Body of pancreas (tissue), 4 donors: ENCODE data around the gene MIAT. TPM values are rescaled to one million over a fixed set of nuclear protein-coding genes. Genes with fewer than 3 reads are reported as not detected.

Experiments used
- ATAC-seq: fragments of 150-250 bp; one replicate; pipeline ENCODE4 v1.9.1; 2016
- DNase-seq, 4 donors: peaks; one replicate each; pipeline ENCODE4 v3.0.0-alpha.2; 2019
- H3K27ac ChIP-seq, 4 donors: fragments of 200-600 bp; sonication (generic); 1 replicate in 3 of 4; 2 replicates in 1 of 4; pipeline versions ENCODE4 v1.5.1 to v1.6.1; 2016 to 2019; ENCODE audit warnings: mild to moderate bottlenecking in 1 of 4, mixed read lengths in 1 of 4, moderate library complexity in 1 of 4
- H3K27me3 ChIP-seq, 2 donors: fragments of 200-600 bp; sonication (generic); one replicate each; pipeline ENCODE4 v1.6.0; 2016; ENCODE audit warnings: mild to moderate bottlenecking in 1 of 2
- H3K36me3 ChIP-seq, 2 donors: fragments of 200-600 bp; sonication (generic); replicated peaks in 1 of 2; 2 replicates each; pipeline ENCODE4 v1.5.1; 2016; ENCODE audit warnings: low read depth in 2 of 2; ENCODE audit not compliant: insufficient read depth in 1 of 2
- H3K4me1 ChIP-seq: fragments of 200-600 bp; sonication (generic); one replicate; pipeline ENCODE4 v1.6.0; 2016
- H3K4me3 ChIP-seq, 2 donors: fragments of 200-600 bp; sonication (generic); 1 replicate in 1 of 2; 2 replicates in 1 of 2; pipeline ENCODE4 v1.5.1; 2016 to 2019
- H3K9me3 ChIP-seq, 3 donors: fragments of 200-600 bp; sonication (generic); 1 replicate in 2 of 3; 2 replicates in 1 of 3; pipeline ENCODE4 v1.5.1; 2016
- POLR2A ChIP-seq, 3 donors: fragments of 450-650 bp; IDR thresholded peaks; one replicate each; pipeline ENCODE4 v1.6.1; 2016; ENCODE audit warnings: antibody characterized with exemption in 3 of 3, mild to moderate bottlenecking in 2 of 3
- WGBS, 2 donors: methylation state at CpG; one replicate each; pipeline ENCODE4 v1.1.5; 2017; 5-methylcytosine and 5-hydroxymethylcytosine counted together
- intact Hi-C: fragments of 100-400 bp; cut with DNase I; formaldehyde crosslinking; loops from one replicate; pipeline ENCODE4 v1.15.1; 2023
- total RNA-seq, 2 donors: library from RNA; depleted of rRNA; stranded (reverse); fragments of >200 nt; gene quantifications; one replicate each; pipeline ENCODE4 v1.1.0, GENCODE V29; 2016
- TF ChIP-seq, protein P1 (sequence below), 7 experiments: fragments of 450-650 bp in 4 of 7; fragments of 200-600 bp in 3 of 7; sonication (generic) in 3 of 7; IDR thresholded peaks; one replicate each; pipeline ENCODE4 v1.5.1; 2016 to 2019; ENCODE audit warnings: antibody characterized with exemption in 7 of 7

Gene MIAT
- total RNA-seq, 2 donors from 2014 or later: 1.0 to 2.6 TPM

DNA sequence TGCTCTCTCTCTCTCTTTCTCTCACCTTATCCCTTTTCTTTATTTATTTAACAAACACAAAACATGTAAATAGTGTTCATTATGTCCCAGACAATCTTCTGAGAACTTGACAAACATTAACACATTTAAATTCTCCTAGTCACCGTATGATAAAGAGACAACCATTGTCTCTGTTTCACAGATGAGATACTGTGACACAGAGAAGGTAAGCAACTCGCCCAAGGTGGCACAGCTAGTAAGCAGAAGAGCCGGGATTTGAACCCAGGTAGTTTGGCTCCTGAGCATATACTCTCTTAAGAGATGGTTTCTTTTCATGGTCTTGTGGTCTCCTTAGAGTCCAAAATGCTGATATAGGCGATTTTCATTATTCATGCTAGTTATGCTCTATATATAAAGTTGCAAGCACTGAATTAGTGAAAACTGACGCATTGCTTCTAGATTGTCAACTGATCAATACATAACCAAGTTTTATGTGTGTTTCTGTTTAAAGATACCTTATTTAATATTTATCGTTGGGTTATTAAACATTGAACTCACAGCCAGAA is 58.1 kb downstream of the MIAT start:
- no peak overlapping the region for H3K4me3 ChIP-seq
- ATAC-seq: no peak
- intact Hi-C loops: no loop called here
- 83 to 85% methylated on average over 6 of the region's 6 CpGs for WGBS, 2 donors
- no peaks in the 10 kb centered on the region for H3K4me1 ChIP-seq
- DNase-seq: no peak
- no peaks in the 10 kb centered on the region for H3K9me3 ChIP-seq
- no peaks in the 10 kb centered on the region for H3K27me3 ChIP-seq
- no peaks in the 10 kb centered on the region for H3K36me3 ChIP-seq
- TF ChIP-seq, protein P1, sequence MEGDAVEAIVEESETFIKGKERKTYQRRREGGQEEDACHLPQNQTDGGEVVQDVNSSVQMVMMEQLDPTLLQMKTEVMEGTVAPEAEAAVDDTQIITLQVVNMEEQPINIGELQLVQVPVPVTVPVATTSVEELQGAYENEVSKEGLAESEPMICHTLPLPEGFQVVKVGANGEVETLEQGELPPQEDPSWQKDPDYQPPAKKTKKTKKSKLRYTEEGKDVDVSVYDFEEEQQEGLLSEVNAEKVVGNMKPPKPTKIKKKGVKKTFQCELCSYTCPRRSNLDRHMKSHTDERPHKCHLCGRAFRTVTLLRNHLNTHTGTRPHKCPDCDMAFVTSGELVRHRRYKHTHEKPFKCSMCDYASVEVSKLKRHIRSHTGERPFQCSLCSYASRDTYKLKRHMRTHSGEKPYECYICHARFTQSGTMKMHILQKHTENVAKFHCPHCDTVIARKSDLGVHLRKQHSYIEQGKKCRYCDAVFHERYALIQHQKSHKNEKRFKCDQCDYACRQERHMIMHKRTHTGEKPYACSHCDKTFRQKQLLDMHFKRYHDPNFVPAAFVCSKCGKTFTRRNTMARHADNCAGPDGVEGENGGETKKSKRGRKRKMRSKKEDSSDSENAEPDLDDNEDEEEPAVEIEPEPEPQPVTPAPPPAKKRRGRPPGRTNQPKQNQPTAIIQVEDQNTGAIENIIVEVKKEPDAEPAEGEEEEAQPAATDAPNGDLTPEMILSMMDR (IDR thresholded peaks at IDR 0.05): no peak
- TF ChIP-seq POLR2A (IDR thresholded peaks at IDR 0.05): no peak
- H3K27ac ChIP-seq: no peak overlapping the region

DNA sequence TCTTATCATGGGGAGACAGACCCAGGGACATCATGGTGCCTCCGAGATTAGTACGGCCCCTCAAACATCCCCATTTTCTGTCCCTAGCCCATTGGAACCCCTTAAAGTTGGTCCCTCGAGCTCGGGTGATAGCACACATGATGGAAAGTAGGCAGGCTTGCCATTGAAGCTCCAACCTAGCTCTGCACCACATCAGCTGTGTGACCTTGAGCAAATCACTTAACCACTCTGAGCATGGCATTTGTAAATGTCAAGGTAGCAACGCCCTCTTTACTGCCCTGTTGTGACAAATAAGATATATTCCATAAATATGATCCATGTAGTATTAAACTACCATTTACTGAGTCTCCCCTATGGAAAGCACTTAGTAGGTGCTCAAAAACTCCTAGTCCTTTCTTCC is 61.1 kb downstream of the MIAT start:
- DNase-seq (no peak), ATAC-seq (no peak)
- Histone ChIP-seq H3K4me1 (no peaks in the 10 kb centered on the region), H3K4me3 (no peak overlapping the region), H3K27me3 (no peaks in the 10 kb centered on the region), H3K36me3 (peaks cover 0 to 2% of the 10 kb centered on the region in 2 donors), H3K27ac (no peak overlapping the region), H3K9me3 (no peaks in the 10 kb centered on the region)
- WGBS, 2 donors: 90 to 91% methylated on average over 5 of the region's 5 CpGs
- TF ChIP-seq, protein P1 (IDR thresholded peaks at IDR 0.05): no peak
- no peak for TF ChIP-seq POLR2A (IDR thresholded peaks at IDR 0.05)
- intact Hi-C loops: no loop called here

DNA sequence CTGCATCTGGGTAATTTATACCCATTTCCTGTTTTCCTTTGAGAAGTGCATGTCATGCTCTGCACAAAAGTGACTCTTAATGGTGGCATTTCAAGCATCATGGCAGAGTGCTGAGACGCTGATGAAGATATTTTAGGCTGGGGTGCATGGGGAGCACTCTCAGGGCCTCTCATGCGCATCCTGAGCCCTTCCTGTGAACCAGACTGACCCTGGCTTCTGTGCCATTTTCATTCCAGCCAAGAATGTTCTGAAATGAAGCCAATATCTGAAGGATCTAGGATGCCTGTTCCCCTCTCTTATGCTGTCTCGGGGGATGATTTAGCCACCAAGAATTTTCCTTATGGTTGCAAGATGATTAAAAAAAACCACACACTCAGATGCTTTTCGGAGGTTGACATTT is 61.5 kb downstream of the MIAT start:
- DNase-seq: no peak
- ATAC-seq: no peak
- no peaks in the 10 kb centered on the region for H3K27me3 ChIP-seq
- TF ChIP-seq, protein P1 (IDR thresholded peaks at IDR 0.05): no peak
- TF ChIP-seq POLR2A (IDR thresholded peaks at IDR 0.05): no peak
- H3K36me3 ChIP-seq: peaks cover 0 to 2% of the 10 kb centered on the region in 2 donors
- no peaks in the 10 kb centered on the region for H3K9me3 ChIP-seq
- intact Hi-C loops: no loop called here
- no peak overlapping the region for H3K4me3 ChIP-seq
- H3K4me1 ChIP-seq: no peaks in the 10 kb centered on the region
- 76 to 87% methylated on average over 4 of the region's 4 CpGs for WGBS, 2 donors
- H3K27ac ChIP-seq: no peak overlapping the region

DNA sequence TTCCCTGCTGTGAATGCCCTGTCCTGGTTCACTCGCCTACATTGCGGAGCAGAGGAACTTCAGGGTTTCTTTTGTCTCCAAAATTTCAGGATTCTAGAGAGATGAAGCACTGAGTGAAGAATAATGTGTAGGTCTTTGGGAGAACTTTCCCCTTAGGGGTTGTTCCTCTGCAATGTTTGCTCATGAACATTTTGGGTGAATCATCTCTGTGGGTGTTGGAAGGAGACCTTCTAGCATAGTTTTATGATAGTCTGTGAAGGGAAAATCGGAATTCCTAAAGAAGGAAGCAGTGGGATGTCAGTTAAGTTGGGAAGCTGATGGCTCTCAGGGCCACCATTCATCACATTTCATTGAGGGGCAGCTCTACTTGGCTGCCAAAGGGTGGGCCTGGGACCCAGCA is 64.8 kb downstream of the MIAT start:
- WGBS, 2 donors: 84 to 100% methylated on average over 3 of the region's 3 CpGs
- Histone ChIP-seq H3K27me3 (no peaks in the 10 kb centered on the region), H3K27ac (no peak overlapping the region), H3K4me1 (no peaks in the 10 kb centered on the region), H3K4me3 (no peak overlapping the region), H3K9me3 (no peaks in the 10 kb centered on the region), H3K36me3 (peaks cover 0 to 2% of the 10 kb centered on the region in 2 donors)
- no peak for DNase-seq
- no peak for ATAC-seq
- intact Hi-C loops: no loop called here
- TF ChIP-seq, protein P1 (IDR thresholded peaks at IDR 0.05): no peak
- TF ChIP-seq POLR2A (IDR thresholded peaks at IDR 0.05): no peak

DNA sequence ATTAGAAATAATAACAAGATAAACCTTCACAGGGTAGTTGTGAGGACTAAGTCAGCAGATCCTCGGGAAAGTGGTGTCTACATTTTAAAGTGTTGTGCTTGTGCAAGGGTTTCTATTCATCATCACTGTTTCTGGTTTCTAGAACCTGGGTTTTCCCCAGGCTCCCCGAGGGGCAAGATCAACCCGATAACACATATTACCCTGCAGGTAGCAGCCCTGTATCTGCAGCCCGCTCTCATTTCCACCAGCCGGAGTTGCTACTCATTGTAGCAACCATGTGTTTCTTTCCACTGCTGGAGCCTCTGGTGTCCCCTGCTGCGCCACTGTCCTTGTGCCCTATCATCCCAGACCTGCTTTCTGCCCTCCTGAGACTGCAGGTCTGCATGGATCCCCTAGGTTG is 67.0 kb downstream of the MIAT start:
- H3K27ac ChIP-seq: no peak overlapping the region
- no peak for ATAC-seq
- no peaks in the 10 kb centered on the region for H3K27me3 ChIP-seq
- H3K36me3 ChIP-seq: peaks cover 0 to 2% of the 10 kb centered on the region in 2 donors
- intact Hi-C loops: no loop called here
- H3K4me3 ChIP-seq: no peak overlapping the region
- DNase-seq: no peak
- WGBS, 2 donors: 95% methylated on average over 6 of the region's 6 CpGs
- H3K9me3 ChIP-seq: no peaks in the 10 kb centered on the region
- TF ChIP-seq, protein P1 (IDR thresholded peaks at IDR 0.05): no peak
- no peak for TF ChIP-seq POLR2A (IDR thresholded peaks at IDR 0.05)
- no peaks in the 10 kb centered on the region for H3K4me1 ChIP-seq
